Rectal smooth muscle tissue (tissue), 1 donor: ENCODE data around the gene KCNQ1OT1.

ENCODE experiments used
- H3K27ac ChIP-seq: one replicate; pipeline ENCODE4 v1.7.0; 2013; ENCODE audit warnings: low read depth, low read length, inconsistent platforms
- H3K27me3 ChIP-seq: one replicate; pipeline ENCODE4 v1.7.0; 2013; ENCODE audit warnings: low read length; ENCODE audit not compliant: control insufficient read depth, insufficient read depth
- H3K36me3 ChIP-seq: one replicate; pipeline ENCODE4 v1.7.0; 2013; ENCODE audit warnings: low read length; ENCODE audit not compliant: control insufficient read depth, insufficient read depth
- H3K4me1 ChIP-seq: one replicate; pipeline ENCODE4 v1.7.0; 2013; ENCODE audit warnings: low read length; ENCODE audit not compliant: control insufficient read depth, insufficient read depth
- H3K4me3 ChIP-seq: one replicate; pipeline ENCODE4 v1.7.0; 2013; ENCODE audit warnings: low read length
- H3K9ac ChIP-seq: one replicate; pipeline ENCODE4 v1.7.0; 2013; ENCODE audit warnings: low read length

KCNQ1OT1 gene

GRCh38 chr11:2669634-2670469, 29.9 kb downstream of the KCNQ1OT1 start:
- H3K27me3 ChIP-seq: no peaks in the 10 kb centered on the region
- H3K36me3 ChIP-seq: no peaks in the 10 kb centered on the region
- no peak overlapping the region for H3K27ac ChIP-seq
- H3K4me1 ChIP-seq: peaks cover 13% of the 10 kb centered on the region
- no peak overlapping the region for H3K4me3 ChIP-seq
- H3K9ac ChIP-seq: no peak overlapping the region

- no peak overlapping the region for H3K4me3 ChIP-seq
- H3K36me3 ChIP-seq: no peaks in the 10 kb centered on the region
- no peaks in the 10 kb centered on the region for H3K27me3 ChIP-seq
These were observed 30.9 kb downstream of the KCNQ1OT1 start for GRCh38 chr11:2668876-2669275.

GRCh38 chr11:2667940-2668339, 31.9 kb downstream of the KCNQ1OT1 start:
- Histone ChIP-seq H3K4me3 (no peak overlapping the region), H3K27ac (no peak overlapping the region), H3K36me3 (no peaks in the 10 kb centered on the region), H3K9ac (no peak overlapping the region), H3K27me3 (no peaks in the 10 kb centered on the region), H3K4me1 (peaks cover 5% of the 10 kb centered on the region)

More at GRCh38 chr11:2668876-2669275, 30.9 kb downstream of the KCNQ1OT1 start:
- Histone ChIP-seq H3K9ac (no peak overlapping the region), H3K27ac (no peak overlapping the region), H3K4me1 (peaks cover 6% of the 10 kb centered on the region)

GRCh38 chr11:2666828-2667570, 32.8 kb downstream of the KCNQ1OT1 start:
- no peak overlapping the region for H3K9ac ChIP-seq
- H3K4me3 ChIP-seq: no peak overlapping the region
- peaks cover 5% of the 10 kb centered on the region for H3K4me1 ChIP-seq
- H3K27me3 ChIP-seq: no peaks in the 10 kb centered on the region
- H3K36me3 ChIP-seq: no peaks in the 10 kb centered on the region
- H3K27ac ChIP-seq: no peak overlapping the region

- Histone ChIP-seq H3K27me3 (no peaks in the 10 kb centered on the region), H3K4me1 (peaks cover 5% of the 10 kb centered on the region), H3K4me3 (no peak overlapping the region), H3K36me3 (no peaks in the 10 kb centered on the region), H3K9ac (no peak overlapping the region), H3K27ac (no peak overlapping the region)
These were observed 33.4 kb downstream of the KCNQ1OT1 start for GRCh38 chr11:2666401-2666741.

GRCh38 chr11:2665526-2666400, 34.0 kb downstream of the KCNQ1OT1 start:
- H3K9ac ChIP-seq: no peak overlapping the region
- H3K27me3 ChIP-seq: no peaks in the 10 kb centered on the region
- peaks cover 5% of the 10 kb centered on the region for H3K4me1 ChIP-seq
- H3K36me3 ChIP-seq: no peaks in the 10 kb centered on the region
- H3K4me3 ChIP-seq: no peak overlapping the region
- H3K27ac ChIP-seq: no peak overlapping the region

- no peak overlapping the region for H3K27ac ChIP-seq
- no peaks in the 10 kb centered on the region for H3K36me3 ChIP-seq
These were observed 34.8 kb downstream of the KCNQ1OT1 start for GRCh38 chr11:2664791-2665525.

GRCh38 chr11:2664376-2664775, 35.4 kb downstream of the KCNQ1OT1 start:
- Histone ChIP-seq H3K4me1 (peaks cover 5% of the 10 kb centered on the region), H3K36me3 (no peaks in the 10 kb centered on the region), H3K27ac (no peak overlapping the region), H3K9ac (no peak overlapping the region), H3K4me3 (no peak overlapping the region), H3K27me3 (no peaks in the 10 kb centered on the region)

More at GRCh38 chr11:2664791-2665525, 34.8 kb downstream of the KCNQ1OT1 start:
- H3K9ac ChIP-seq: no peak overlapping the region
- H3K4me1 ChIP-seq: peaks cover 5% of the 10 kb centered on the region
- H3K4me3 ChIP-seq: no peak overlapping the region
- no peaks in the 10 kb centered on the region for H3K27me3 ChIP-seq

- Histone ChIP-seq H3K9ac (no peak overlapping the region), H3K27ac (no peak overlapping the region), H3K36me3 (no peaks in the 10 kb centered on the region), H3K27me3 (no peaks in the 10 kb centered on the region), H3K4me3 (no peak overlapping the region), H3K4me1 (peaks cover 5% of the 10 kb centered on the region)
These were observed 35.9 kb downstream of the KCNQ1OT1 start for GRCh38 chr11:2663915-2664314.

- H3K27me3 ChIP-seq: no peaks in the 10 kb centered on the region
- H3K4me1 ChIP-seq: peaks cover 5% of the 10 kb centered on the region
- H3K9ac ChIP-seq: no peak overlapping the region
- no peak overlapping the region for H3K4me3 ChIP-seq
- no peaks in the 10 kb centered on the region for H3K36me3 ChIP-seq
- H3K27ac ChIP-seq: no peak overlapping the region
These were observed 36.3 kb downstream of the KCNQ1OT1 start for GRCh38 chr11:2663506-2663905.

- Histone ChIP-seq H3K9ac (no peak overlapping the region), H3K27ac (no peak overlapping the region), H3K36me3 (no peaks in the 10 kb centered on the region), H3K4me1 (peaks cover 5% of the 10 kb centered on the region), H3K4me3 (no peak overlapping the region), H3K27me3 (no peaks in the 10 kb centered on the region)
These were observed 37.1 kb downstream of the KCNQ1OT1 start for GRCh38 chr11:2662430-2663299.
